SIG-M5 treated with dmso at 0.1 percent for 504 hours (cell line): ENCODE data around the gene JCAD.
"Not testable (repeated sequence)": the region's sequence is repeated elsewhere in the genome, so short reads cannot be mapped to it uniquely, and the experiment has no call there.

Experiments used
- DNase-seq: peaks from one replicate; lab custom pipeline; 2025; ENCODE audit not compliant: unreplicated experiment; lab: John Stamatoyannopoulos, UW

Gene JCAD

GRCh38 chr10:29991382-29991781 is 68.0 kb downstream of the JCAD start:
- DNase-seq, result no peak

- no peak for DNase-seq
These were observed 71.9 kb downstream of the JCAD start for GRCh38 chr10:29987471-29987870.

GRCh38 chr10:29982997-29983648 is 76.3 kb downstream of the JCAD start:
- DNase-seq, result no peak

- no peak for DNase-seq
These were observed 77.9 kb downstream of the JCAD start for GRCh38 chr10:29981510-29981909.

- no peak for DNase-seq
These were observed 79.3 kb downstream of the JCAD start for GRCh38 chr10:29980084-29980483.

DNA sequence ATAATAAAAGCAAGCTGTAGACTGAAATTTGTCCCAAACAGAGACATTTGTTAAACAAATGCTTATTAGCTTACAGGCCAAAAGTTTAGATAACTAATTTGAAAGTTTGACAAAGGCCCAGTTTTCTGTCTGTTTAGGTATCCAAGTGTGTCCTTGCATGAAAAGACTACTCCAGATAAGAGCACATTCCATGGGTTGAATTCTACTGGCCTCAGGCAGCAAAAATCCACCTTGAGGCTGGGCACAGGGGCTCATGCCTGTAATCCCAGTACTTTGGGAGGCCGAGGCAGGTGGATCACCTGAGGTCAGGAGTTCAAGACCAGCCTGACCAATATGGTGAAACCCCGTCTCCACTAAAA is 80.0 kb downstream of the JCAD start:
- not testable (repeated sequence) for DNase-seq

GRCh38 chr10:29977171-29977570 is 82.2 kb downstream of the JCAD start:
- no peak for DNase-seq

DNA sequence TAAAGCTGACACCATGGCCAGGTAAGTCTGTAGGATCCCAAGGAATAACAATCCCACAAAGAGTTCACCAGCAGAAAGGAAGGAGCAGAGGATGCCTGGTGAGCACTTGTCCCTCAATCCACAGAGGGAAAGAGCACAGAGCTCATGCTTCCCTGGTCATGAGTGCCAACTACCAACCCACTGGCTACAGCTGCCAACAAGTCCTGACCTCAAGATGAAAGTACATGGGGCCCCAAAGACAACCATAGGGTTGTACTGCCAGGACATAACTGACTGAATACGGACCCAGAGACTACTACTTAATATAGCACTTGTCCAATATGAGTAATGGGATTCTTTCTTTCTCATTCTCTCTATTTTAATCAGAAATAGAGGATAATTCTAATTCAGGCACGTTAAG is 83.3 kb downstream of the JCAD start:
- DNase-seq, result no peak

DNA sequence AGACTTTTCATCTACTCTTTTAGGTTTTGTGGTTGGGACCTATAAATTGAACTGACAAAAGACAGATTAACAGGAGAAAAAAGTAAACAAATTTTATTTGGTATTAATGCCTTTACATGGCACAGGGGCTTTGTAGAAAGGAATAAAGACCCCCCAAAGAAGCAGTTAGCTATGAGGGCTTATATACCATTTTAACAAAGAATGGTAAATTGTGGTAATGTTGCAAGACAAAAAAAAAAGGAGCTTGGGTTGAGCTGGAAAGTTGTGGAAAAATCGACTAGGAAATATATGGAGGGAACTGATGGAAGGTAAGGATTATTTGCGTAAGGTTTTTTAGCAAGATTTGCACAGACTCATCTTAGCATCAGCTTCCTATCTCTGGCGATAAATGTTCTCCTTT is 84.6 kb downstream of the JCAD start:
- no peak for DNase-seq

GRCh38 chr10:29973921-29974320 is 85.5 kb downstream of the JCAD start:
- no peak for DNase-seq

DNA sequence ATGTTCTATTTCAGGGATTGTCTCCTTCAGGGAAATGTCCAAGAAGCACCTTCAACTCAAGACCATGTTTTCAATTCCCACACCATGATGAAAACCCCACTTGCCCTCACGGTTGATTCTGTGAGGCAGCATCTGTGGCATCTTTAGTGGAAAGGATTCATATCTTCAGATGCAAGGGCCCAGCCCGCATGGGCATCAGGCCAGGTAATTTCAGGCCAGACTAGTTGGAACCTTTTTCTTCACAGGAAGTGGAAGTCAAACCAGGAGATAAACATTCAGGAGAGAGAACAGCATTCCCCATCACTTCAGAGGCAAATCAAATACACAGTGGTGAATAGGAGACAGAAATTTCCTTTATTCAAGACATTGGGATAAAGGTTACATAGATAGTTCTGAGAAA is 88.8 kb downstream of the JCAD start:
- no peak for DNase-seq

DNA sequence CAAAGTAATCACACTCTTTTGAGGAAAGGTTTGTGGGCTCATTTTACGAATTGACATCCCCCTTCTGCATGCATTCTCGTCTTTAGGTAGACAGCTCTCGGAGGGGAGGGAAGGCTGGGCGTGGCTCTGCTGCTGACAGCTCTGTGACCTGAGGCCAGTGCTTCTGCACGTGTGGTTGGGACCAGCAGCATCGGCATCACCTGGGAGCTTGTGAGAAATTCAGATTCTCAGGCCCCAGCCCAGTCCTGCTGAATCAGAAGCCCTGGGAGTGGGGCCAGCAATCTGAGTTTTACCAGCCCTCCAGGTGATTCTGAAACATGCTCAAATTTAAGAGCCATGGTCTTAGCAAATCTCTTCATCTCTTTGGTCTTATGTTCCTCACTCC is 89.4 kb downstream of the JCAD start:
- DNase-seq, result no peak

DNA sequence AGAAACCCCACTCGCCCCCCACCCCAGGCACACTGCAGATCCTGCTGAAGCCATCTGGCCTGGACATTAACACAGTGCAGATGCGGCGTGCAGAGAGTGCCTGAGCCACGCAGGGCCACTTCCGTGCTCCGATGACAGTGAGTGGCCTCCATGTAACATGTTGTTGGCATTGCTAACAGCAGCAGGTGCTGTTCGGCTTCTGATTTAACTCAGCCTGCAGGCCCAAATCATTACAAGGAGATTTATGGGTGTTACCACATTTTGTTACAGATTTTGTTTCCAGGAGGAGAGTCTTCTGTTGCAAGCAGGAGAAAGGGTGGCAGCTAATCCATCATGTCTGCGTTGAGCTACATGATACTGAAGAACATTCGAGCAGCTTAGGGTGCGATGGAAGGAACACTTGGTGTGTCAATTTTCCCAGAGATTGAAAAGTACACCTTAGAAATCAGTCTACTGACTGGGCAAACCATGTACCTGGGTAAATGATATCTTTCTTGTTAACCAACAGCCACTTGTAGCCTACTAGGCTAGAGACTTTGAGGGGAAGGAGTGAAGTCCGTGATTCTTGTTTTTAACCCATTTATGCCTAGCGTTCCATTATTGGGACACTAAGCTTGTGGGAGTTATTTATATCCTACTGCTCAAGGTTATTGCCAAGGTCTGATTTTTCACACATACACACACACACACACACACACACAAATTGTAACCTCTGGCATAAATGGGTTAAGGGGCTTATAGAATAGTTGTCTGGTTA is 90.0 kb downstream of the JCAD start:
- no peak for DNase-seq

DNA sequence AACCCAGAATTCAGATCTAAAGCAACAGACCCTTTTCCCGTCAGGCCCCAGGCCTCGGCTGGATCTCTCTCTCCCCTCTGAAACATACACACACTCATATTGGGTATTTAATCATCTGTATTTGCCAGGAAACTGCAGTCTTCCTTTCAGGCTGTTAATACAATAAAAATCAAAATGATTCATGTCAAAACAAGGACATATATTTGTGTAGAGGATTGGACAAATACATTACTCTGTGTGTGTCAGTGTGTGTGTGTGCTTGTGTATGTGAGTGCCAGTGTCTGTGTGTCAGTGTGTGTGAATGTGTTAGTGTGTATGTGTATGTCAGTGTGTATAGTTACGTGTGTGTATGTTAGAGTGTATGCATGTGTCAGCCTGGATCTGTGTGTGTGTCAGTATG is 90.8 kb downstream of the JCAD start:
- no peak for DNase-seq

DNA sequence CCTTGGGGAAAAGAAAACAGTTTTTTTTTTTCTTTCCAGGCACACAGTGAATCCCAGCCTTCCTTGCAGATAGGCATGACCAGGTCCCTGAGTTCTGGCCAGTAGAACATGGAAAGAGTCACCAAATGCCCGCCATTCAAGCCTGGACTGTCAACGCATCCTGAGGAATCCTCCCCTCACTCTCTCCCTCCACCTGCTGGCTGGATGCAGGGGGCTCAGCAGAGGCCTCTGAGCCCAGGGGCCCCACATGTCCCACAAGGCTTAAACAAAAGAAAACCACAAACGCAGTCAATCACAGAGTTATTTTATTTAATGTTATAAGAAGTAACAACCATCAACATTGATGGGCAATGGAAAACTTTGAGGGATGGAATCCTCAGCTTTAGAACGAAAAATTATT is 93.1 kb downstream of the JCAD start:
- DNase-seq, result no peak
